ENCODE measurements around the gene RBP3. TPM values are rescaled to one million over a fixed set of nuclear protein-coding genes. Genes with fewer than 3 reads are reported as not detected.
"Not testable (repeated sequence)": the region's sequence is repeated elsewhere in the genome, so short reads cannot be mapped to it uniquely, and the experiment has no call there.

RBP3 gene
- total RNA-seq, 1 donor from 2014 or later = not detected

DNA sequence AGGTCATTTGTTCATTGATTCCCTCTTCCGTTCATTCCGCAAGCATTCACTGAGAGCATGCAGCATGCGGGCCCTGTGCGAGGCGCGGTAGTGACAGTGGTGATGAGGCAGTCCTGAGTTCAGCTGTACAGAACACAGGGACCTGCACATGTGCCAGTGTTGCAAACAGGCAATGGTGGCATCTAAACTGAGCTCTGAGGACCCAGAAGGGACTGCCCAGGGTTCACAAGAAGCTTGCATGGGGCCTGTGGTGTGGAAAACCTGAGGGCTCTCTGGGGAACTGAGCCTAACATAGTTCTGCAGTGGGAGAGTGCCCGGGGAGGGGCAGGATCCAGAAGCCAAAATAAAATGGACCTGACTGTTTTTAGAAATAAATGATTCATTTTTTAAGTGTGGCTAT lies 22.7 kb downstream of the RBP3 start:
- intact Hi-C loops (cut with micrococcal nuclease) = no loop called here

GRCh38 chr10:47371629-47372485 lies 23.7 kb downstream of the RBP3 start:
- intact Hi-C loops (cut with micrococcal nuclease) = no loop called here

- intact Hi-C loops (cut with micrococcal nuclease) = no loop called here
Measured at GRCh38 chr10:47372726-47373125, 24.6 kb downstream of the RBP3 start.

GRCh38 chr10:47374611-47375536 lies 26.7 kb downstream of the RBP3 start:
- intact Hi-C loops (cut with micrococcal nuclease) = no loop called here

DNA sequence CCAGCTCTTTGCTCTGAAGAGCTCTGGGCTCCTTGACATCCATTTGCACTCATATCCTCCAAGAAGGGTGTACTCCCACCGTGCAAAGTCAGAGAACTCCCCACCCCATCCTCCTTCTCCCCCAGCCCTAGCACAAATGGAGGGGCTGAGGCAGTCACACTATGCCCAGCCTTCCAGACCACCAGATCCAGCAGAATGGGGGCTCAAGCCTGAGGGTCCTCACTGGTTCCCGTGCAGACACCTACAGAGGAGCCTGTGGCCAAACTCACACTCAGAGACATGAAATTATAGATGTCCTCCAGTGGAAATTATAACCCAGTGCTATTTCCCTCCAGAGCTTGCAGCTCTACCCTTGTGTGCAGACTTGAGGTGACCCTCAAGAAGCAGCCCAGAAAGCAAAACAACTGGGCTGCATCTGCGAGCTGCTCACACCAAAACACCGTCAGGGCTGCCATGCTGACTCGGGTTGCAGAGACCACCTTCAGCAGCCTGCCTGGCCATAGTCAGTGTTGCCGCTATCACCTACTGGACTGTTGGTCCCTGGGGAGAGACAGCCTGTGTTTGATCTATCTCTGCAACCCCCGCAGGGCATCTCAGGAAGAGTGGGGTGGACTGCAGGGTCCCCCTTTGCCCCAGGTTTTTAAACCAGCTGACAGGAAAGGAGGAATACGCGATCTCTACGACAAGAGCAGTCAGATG lies 28.5 kb downstream of the RBP3 start:
- intact Hi-C loops (cut with micrococcal nuclease) = no loop called here

DNA sequence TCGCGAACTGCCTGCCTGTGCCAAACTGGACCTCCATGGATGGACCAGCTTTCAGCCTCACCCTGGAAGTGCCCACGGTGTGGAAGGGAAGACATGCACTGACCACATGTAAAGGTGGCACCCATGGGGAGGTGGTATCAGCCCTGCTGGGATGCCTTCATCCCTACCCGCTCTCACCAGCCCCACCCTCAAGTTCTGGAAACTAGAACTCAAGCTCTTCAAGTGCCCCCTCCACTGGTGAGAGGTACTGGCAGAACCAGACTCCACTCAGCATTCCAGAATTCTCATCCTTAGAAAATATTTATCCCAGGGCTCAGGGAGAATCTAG lies 30.0 kb downstream of the RBP3 start:
- intact Hi-C loops (cut with micrococcal nuclease) = no loop called here

- intact Hi-C loops (cut with micrococcal nuclease) = no loop called here
Measured at GRCh38 chr10:47378606-47379444, 30.7 kb downstream of the RBP3 start.

- intact Hi-C loops (cut with micrococcal nuclease) = no loop called here
Measured at GRCh38 chr10:47379445-47379785, 31.3 kb downstream of the RBP3 start.

DNA sequence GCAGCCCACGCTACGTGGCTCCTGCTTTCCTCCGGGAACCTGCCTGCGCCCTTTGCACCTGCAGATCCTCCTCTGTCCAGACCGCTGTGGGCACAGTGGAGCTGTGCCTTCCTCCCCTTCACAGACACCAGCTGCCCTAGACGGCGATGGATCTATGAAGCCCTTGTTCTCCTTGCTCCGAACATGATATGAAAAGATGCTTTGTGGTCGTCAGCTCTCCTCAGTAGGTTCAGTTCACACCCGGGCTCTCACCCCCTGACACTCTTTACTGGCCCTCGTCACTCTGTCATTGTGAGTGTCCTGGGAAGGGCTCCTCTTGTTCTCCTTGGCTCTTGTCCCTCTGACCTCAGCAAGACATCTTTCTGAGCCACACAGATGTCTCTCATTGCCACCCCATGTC lies 31.7 kb downstream of the RBP3 start:
- intact Hi-C loops (cut with micrococcal nuclease) = loop anchor here (5.0 kb wide), 1 partner anchor 1273 kb away; no protein-coding TSS in a partner anchor

DNA sequence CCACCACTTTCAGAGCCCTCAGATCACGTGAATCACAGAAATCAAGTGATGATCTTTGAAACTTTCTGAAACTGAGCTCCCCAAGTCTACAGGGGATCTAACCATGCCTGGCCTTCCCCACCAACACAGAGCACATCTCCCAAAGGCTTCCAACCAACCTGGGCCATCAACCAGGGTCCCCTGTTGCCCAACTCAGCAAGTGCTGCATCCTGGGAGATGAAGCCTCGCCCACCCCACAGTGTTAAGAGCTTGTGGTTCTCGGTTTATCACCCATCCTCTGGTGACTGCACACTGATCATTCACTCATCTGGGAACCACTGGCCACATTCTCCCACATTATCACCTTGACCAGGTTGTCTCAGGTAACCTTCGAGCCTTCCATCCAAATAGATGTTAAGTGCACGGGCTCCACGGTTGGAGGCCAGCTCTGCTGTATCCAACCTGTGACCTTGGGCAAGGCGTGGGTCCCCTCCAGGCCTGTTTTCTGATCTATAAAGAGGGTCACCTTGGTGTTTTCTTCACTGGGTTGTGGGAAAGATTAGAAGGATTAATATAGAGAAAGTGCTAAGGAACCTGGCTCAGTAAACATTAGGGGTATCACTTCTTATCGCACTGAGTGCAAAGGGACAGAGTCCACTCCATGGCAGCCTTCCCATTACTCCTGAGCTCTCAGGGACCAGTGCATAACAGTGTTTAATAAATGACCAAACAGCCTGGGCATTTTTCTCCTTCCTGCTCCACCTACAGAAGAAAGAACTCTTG lies 32.4 kb downstream of the RBP3 start:
- intact Hi-C loops (cut with micrococcal nuclease) = loop anchor here (5.0 kb wide), 1 partner anchor 1273 kb away; no protein-coding TSS in a partner anchor

DNA sequence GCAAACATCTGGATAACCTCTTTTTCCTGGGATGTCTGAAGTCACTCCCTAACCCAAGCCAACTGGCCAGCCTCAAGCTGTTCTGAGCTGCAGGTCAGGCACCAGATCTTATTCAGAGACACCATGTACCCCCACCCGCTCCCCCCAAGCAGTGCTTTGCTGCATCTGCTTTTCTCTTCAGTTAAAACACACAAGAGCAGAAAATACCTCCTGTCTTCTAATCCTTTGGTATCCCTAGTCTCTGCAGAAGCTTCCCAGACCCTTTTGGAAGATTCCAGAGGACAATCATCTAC lies 32.9 kb downstream of the RBP3 start:
- intact Hi-C loops (cut with micrococcal nuclease) = loop anchor here (5.0 kb wide), 1 partner anchor 1274 kb away; no protein-coding TSS in a partner anchor

- intact Hi-C loops (cut with micrococcal nuclease) = loop anchor here (5.0 kb wide), 1 partner anchor 1274 kb away; no protein-coding TSS in a partner anchor
Measured at GRCh38 chr10:47381427-47382379, 33.5 kb downstream of the RBP3 start.

DNA sequence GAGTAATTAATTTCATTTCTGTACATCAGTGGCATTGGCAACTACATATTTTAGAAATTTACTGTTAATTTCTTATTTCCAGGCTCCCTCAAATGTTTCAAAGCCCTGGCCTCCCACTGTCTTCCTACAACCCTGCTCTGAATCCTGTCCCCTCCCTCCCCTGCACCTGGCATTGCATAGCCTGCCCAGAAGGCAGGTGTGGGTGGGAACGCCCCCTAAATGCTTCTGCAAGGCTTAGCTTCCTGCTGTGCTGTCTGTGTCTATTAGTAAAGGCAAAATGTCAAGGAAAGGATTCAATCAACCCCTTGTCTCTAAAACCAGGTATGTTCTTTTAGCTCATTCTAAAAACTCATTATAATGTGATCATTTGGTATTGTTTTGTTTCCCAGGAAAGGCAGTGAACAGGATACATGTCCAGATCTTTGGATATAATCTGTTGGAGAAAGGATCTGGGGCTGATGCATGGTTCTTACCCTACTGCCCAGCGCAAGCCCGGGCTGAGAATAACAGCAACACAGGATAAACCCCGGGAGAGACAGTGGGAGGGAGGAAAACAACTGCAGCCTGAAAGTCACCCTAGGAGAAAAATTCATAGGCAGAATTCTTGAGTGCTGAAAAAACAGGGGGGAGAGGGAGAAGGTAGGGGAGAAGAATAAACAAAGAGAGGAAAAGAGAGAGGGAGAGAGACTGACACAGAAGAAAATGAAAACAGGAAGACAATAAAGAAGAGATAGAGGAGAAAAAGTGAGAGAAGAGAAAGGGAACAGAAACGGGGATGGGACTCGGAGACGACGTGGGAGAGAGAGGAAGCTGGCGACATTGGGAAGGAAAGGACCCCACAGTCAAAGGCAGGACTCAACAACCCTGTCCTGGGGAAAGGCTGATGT lies 35.3 kb downstream of the RBP3 start:
- intact Hi-C loops (cut with micrococcal nuclease) = loop anchor here (5.0 kb wide), 1 partner anchor 1276 kb away; no protein-coding TSS in a partner anchor

DNA sequence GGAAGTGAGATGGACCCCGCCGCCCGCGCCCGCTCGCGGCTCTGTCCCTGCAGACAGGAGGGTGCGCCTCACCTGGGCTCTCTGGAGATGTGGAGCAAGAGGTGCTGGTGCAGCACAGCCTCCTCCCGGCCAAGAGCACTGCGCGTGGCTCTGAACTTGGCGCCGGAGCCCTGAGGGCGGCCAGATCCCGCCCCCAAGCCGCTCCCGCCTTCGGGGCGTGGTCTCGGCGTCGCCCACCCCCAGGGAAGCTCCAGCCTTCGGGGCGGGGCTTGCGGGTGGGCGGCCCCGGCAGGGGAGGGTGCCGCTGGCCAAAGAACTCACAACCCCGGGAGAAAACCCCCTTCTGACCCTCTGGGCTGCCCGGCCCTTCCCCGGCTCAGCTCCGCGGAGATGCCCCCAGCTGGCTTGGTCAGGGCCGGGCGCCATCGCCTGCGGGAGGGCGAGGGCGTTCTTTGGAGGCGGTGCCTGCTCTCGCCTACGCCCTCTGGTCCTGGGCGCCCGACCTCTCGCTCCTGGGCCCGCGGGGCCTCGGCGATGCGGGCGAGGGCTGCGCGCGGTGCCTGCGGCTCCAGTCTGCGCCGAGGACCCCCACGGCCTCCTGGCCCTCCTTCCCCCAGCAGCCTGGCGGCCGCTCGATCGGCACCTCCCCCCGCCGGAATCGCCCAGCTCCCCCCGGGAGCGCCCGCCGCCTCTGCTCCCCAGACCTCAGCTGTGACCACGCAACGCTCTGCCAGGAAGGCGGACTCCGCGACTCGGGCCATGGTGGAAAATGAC lies 36.2 kb downstream of the RBP3 start, which contains the start of gene ZNF488:
ZNF488 (minus strand) TSS at position 146 of the 774 bp plus-strand sequence. CDS start 15,464 bp downstream, outside the sequence.
- intact Hi-C loops (cut with micrococcal nuclease) = loop anchor here (5.0 kb wide), 1 partner anchor 1277 kb away; no protein-coding TSS in a partner anchor

DNA sequence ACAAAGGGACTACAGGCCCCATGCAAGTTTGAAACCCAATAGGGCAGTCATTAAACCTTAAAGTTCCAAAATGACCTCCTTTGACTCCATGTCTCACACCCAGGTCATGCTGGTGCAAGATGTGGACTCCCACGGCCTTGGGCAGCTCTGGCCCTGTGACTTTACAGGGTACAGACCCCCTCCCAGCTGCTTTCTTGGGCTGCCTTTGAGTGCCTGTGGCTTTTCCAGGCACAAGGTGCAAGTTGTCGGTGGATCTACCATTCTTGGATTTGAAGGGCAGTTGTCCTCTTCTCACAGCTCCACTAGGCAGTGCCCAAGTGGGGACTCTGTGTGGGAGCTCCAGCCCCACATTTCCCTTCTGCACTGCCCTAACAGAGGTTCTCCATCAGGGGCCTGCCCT lies 37.9 kb downstream of the RBP3 start:
- intact Hi-C loops (cut with micrococcal nuclease) = not testable (repeated sequence)

DNA sequence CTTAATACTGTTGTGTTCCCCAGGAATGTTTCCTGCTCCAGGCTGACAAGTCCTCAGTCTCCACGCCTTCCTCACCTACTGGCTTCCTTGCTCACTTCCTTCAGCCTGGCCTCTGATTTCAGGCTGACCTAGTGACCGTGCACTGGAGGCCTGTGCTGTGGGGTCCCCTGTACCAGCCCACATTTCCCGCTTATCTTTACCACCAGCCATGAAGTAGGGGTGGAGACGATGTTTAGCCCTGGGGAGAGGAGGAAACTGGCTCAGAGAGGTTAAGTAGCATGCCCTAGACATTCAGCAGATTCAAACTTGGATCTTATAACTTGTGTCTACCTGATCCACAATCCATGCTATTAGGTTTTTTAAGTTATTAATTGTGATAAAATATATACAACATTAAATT lies 40.7 kb downstream of the RBP3 start:
- intact Hi-C loops (cut with micrococcal nuclease) = no loop called here

GRCh38 chr10:47389619-47390018 lies 41.5 kb downstream of the RBP3 start:
- intact Hi-C loops (cut with micrococcal nuclease) = no loop called here
